HG03354 (cell line): Measurements from ENCODE around the gene DSN1.
A peak's percentile ranks its signal among the peaks of the same experiment; 100 is the strongest.

Experiments used
- ATAC-seq: cut with Tn5 transposase; IDR thresholded peaks from one replicate; pipeline ENCODE4 v1.9.1; 2021; ENCODE audit warnings: mild to moderate bottlenecking; ENCODE audit not compliant: unreplicated experiment, poor library complexity, severe bottlenecking

DSN1 gene

GRCh38 chr20:36761125-36761524 is 12.4 kb downstream of the DSN1 start:
- no peak for ATAC-seq

- no peak for ATAC-seq
These were observed 12.9 kb downstream of the DSN1 start for GRCh38 chr20:36760647-36761046.

GRCh38 chr20:36758276-36758675 is 15.3 kb downstream of the DSN1 start:
- no peak for ATAC-seq

GRCh38 chr20:36756496-36756895 is 17.1 kb downstream of the DSN1 start:
- ATAC-seq: no peak

GRCh38 chr20:36754656-36755222 is 18.8 kb downstream of the DSN1 start:
- ATAC-seq: no peak

- no peak for ATAC-seq
These were observed 21.0 kb downstream of the DSN1 start for GRCh38 chr20:36752582-36752981.

GRCh38 chr20:36745927-36746659 is 27.5 kb downstream of the DSN1 start, which contains the start of gene NDRG3:
TSS of gene NDRG3 (minus strand) at chr20:36746090. CDS start at chr20:36721735, 24,355 bp downstream.
- ATAC-seq: peak; percentile 95

GRCh38 chr20:36745234-36745926 is 28.2 kb downstream of the DSN1 start:
- peak; percentile 43 for ATAC-seq

GRCh38 chr20:36744764-36745191 is 28.8 kb downstream of the DSN1 start:
- no peak for ATAC-seq

- ATAC-seq: no peak
These were observed 29.3 kb downstream of the DSN1 start for GRCh38 chr20:36744243-36744642.

- ATAC-seq: no peak
These were observed 31.0 kb downstream of the DSN1 start for GRCh38 chr20:36742558-36742957.

- ATAC-seq: no peak
These were observed 32.5 kb downstream of the DSN1 start for GRCh38 chr20:36741072-36741471.

- no peak for ATAC-seq
These were observed 36.4 kb downstream of the DSN1 start for GRCh38 chr20:36737183-36737499.

GRCh38 chr20:36736451-36737182 is 36.9 kb downstream of the DSN1 start:
- ATAC-seq: no peak

GRCh38 chr20:36732456-36732855 is 41.1 kb downstream of the DSN1 start:
- no peak for ATAC-seq

GRCh38 chr20:36728986-36729385 is 44.6 kb downstream of the DSN1 start:
- ATAC-seq: no peak

- ATAC-seq: no peak
These were observed 47.4 kb downstream of the DSN1 start for GRCh38 chr20:36726168-36726567.

GRCh38 chr20:36720510-36720909 is 53.1 kb downstream of the DSN1 start:
- no peak for ATAC-seq

GRCh38 chr20:36717657-36718056 is 55.9 kb downstream of the DSN1 start:
- no peak for ATAC-seq

- no peak for ATAC-seq
These were observed 56.5 kb downstream of the DSN1 start for GRCh38 chr20:36717021-36717420.
